HG03342 (cell line): ENCODE data around the gene CDH20.

ENCODE experiments used
- ATAC-seq: cut with Tn5 transposase; IDR thresholded peaks from one replicate; pipeline ENCODE4 v1.9.1; 2021; ENCODE audit warnings: mild to moderate bottlenecking, moderate library complexity; ENCODE audit not compliant: unreplicated experiment

Gene CDH20

DNA sequence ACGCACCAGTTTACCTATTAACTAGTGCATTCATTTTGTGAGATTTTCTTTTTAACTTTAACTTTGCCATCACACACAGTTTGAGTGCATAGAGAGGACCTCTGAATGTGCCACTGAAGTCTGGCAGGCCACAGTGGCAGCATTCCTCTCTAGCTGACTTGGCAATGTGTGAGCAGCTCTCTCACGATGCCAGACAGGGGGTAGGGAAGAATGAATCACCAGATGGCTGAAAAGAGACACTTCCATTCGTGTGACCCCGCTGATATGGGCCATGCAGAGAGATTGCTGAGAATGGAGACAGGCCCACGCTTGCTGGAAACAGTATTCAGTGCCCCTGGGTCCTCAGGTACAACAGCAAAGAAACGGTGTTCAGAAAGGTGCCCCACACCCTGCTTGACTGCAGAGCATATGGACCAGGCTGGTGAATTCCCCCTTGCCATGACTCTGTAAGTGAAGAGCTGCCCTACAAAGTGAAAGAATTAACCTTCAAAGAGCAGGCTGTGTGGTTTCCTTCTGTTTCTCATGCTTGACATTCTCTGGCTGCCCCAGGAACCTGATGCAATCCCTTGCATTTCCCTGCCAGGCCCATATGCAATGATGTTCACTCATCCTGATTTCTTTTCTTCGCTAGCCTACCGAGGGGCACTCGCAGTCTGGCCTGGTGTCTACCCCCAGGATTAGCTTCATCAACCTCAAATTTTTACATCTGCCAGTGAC lies 236.1 kb downstream of the CDH20 start:
- no peak for ATAC-seq

DNA sequence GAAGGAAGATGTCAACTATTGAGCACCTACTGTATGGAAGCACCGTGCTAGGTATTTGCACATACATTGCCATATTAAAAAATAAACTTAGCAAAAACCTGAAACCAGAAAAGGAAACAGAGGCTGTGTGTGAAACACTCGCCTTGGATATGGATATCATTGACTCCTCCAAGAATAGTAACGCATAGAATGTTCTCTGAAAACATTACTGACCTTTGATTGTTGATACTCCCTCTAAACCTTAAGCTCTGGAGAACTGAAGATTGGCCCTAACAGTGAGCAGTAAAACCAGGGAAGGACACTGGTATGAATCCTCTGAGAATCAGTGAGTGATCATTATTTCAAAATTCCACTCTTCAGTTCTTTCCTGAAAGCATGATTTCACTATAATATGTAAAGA lies 236.8 kb downstream of the CDH20 start:
- no peak for ATAC-seq

DNA sequence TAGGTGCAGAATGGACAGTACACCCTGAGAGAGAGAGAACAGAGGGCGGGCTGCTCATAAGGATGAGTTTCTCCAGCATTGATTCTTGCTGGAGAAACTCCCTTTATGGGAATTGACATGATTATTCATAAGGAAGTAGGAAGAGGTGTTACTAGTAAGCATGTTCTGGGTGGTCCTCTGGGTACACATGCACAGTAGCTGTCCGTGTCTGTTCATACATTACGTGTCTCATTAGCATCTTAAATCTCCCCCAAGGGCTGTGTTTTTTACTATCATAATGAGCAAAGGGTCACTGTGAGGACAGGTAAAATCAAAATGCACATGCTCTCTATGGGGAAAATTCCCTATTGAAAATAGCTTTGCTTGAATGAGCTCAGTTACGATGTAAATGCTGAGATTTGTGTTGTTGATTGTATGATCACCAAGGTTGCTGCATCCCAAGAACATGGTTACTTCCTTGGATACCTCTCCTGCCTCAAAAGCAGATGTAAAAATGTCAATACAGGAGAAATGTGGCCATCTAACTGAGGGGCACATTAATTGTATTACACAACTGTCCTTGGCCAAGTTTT lies 238.9 kb downstream of the CDH20 start:
- ATAC-seq = no peak

DNA sequence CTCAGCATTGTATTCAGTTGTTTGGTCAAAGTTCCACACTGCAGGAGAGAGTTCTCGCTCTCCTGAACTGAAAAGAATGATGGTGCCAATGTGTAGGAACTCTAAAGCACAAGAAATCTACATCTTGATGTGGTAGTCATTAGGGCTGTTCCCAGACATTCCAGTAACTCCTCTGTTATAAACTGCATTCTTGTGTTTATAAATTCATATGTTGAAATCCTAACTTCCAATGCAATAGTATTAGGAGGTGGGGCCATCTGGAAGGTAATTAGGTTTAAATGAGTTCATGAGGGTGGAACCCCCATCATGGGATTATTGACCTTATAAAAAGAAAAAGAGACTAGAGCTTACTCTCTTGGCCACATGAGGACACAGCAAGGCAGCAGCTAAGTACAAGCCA lies 239.6 kb downstream of the CDH20 start:
- ATAC-seq = no peak

DNA sequence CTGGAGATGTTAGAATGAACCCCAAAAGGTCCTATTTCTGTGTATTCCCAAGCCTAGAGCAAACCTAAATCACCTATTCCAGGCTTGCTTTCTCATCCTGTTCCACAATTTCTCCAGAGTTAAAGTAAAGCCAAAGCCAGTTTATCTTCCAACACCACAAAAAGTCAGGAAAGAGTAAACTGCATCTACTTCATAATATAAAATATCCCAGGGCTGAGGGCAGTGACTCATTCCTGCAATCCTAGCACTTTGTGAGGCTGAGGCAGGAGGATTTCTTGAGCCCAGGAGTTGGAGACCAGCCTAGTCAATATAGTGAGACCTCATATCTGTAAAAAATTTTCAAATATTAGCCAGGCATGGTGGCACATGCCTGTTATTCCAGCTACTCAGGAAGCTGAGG lies 241.4 kb downstream of the CDH20 start:
- ATAC-seq = no peak

DNA sequence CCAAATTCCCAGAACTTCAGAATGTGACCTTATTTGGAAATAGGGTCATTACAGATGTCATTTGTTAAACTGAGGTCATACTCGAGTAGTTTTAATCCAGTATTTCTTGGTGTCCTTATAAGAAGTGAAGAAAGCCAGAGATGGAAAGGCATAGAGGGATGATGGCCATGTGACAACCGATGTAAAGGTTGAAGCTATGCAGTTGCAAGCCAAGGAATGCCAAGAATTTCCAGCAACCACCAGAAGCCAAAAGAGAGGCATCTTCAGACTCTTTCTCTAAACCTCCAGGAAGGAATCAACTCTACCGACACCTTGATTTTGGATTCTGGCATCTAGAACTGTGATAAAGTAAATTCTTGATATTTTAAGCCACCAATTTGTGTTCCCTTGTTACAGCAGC lies 242.2 kb downstream of the CDH20 start:
- no peak for ATAC-seq

DNA sequence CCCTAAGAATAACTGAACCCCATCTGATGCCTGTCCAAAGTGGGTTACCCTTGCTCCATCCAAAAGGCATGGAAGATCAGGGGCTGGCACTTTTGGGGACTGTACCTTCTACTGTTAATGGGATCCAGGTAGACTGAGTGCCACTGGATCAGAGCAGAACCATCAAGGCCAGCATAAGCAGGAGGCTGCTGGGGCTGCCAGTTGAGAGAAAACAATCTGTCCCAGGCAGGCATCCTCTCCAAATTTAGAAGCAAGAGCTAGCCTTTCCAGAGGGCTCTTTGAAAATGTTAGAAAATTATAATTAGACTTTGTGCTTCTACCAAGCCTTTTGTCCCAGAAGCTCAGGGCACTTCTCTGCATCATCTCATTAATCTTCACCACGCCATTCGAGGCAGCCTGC lies 245.6 kb downstream of the CDH20 start:
- ATAC-seq = no peak

DNA sequence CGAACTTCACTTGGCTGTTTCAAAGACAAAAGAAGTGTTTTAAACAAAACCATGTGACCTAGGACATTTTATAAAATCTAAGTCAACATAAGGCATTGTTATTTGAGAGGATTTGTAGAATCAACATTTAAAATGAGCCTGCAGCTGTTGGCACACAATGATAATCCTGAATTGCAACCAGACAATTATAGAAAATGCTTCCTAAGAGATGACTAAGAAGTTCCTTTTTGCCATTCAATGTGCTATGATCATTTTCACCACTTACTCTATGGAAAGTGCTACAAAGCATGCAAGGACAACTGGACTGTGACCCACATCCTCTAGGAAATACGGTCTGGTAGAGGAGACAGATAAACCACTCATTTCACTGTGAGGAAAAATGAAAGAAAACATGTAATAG lies 246.4 kb downstream of the CDH20 start:
- ATAC-seq = no peak

DNA sequence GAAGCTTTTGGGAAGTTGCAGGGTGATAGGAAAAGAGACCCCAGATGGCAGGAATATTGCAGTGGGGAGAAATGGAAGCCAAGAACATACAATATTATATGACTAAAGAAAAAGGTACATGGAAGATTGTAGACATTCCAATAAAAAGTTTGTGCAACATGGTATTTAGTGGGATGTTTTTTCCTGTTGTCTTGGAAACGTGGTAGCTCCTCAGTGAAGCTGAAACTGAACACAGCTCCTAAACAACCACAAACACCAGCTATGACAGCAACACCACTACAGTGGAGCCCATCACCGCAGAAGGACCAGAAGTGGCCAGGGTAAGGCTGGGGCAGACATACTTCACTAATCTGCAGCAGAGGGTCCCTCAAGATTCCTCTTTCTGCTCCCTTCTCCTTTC lies 246.8 kb downstream of the CDH20 start:
- no peak for ATAC-seq

DNA sequence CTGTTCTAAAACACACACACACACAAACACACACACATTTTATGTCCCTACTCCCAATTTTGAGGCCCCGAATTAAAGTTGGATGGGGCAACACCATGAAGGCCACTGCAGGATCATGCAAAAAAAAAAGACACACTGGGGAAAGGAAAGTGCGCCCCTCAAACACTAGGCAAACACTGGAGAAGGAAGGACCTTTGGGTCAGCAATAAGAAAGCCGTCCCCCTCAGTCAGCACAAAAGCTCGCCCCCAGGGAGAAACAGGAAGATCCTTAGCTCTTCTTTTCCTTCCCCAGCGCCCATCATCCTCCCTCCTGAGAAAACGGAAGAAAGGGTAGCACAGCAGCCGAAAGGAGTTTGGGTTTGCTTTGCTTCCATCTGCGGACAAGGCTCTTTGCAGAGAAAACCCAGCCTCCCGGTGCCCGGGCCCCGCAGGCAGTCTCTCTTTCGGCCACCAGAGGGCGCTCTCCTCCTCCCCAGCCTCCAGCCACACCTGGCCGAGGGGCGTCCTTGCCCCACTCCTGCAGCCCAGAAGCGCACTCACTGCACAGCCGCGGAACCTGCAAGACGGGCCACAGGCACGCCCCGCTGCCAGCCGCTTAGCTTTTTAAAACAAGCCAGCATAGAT lies 248.5 kb downstream of the CDH20 start:
- ATAC-seq = peak; percentile 94

DNA sequence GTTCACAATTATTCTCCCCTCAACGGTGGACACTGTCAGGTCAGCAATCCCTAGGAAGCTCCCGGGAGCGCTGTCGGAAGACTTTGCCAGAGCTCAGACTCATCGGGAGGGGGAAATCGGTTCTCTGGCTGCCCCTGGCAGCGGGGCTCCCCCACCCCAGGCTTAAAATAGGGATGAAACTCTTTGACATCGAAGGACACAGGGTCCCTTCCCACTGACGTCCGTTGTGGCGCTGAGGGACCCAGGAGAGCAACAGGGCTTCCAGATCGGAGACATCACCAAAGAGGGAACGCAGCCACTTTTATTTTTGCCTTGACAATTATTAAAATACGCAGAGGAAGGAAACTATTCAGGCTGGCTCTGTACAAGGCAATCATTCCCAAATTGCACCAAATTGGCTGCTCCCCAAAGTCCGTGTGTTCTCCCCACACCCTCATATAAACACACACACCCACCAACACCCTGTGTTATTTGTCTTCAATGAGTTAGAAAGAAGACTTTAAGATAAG lies 249.0 kb downstream of the CDH20 start:
- no peak for ATAC-seq

DNA sequence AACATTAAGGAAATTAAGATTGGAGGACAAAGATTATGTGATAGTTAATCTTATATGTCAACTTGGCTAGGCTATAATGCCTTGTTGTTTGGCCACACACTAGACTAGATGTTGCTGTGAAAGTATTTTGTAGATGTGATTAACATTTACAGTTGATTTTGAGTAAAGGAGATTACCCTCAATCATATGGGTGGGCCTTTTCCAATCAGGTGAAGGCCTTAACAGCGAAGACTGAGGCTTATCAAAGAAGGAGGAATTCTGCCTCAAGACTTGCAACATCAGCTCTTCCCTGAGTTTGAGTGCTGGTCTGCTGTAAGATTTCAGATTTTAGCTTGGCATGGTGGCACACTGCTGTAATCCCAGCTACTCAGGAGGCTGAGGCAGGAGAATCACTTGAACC lies 250.3 kb downstream of the CDH20 start:
- no peak for ATAC-seq

DNA sequence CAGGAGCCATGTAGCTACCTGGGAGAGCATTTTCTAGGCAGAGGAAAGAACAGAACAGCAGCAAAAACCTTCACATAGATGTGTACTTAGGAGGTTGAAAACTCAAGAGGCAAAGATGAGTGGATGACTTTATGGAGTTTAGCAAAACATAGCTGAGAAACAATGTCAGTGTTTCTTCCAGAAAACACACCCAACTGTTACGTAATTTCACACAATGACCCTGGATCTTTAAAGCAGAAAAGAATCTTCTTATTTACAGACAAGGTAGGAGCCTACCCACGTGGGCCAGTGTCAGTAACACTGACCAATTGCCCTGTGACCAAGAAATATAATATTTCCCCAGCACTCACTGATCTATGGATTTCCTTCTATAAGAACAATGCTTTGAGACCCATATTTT lies 254.6 kb downstream of the CDH20 start:
- no peak for ATAC-seq

DNA sequence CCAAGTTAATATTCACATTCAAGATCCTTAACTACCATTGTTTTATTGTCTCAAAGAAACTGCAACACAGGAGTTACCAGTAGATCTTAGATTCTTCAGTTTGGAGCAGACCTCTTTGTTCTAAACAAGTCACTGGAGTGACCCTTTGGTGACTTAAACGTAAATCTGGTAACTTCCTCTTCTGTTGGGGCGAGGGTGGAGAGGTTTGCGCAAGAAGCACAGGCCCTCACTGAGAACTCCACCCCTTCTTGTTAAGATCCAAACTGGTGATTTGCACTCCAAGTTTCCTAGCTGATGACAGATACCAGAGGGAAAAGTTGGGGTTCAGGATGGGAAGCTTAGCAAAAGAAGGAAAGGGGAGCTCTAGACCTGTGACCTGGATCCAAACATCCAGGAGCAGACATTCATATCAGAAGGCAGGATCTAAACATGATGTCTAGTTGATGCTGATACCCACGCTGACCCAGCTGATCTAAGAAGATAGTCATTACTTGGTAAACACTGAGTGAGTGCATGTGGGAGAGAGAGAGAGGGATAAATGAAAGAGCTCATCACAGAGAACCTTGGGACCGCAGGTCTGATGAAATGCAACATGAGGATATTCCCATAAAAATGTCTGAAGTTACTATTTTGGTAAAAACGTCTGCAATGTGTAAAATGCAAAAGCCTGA lies 256.0 kb downstream of the CDH20 start:
- ATAC-seq = no peak

DNA sequence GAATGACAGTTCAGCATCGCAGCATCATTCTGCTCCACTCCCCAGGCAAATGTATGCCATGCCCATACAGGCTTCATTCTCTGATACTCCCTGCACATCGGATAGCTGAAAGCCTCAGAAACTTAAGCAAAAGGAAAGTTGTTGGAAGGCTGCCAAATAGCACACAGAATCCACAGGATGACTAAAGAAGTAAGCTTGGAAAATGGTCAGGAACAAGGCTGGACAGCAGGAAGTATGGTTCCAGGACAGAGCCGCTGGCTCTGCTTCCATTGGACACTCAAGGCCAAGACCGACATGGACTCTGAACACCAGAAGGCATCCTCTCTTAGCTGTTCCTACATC lies 256.5 kb downstream of the CDH20 start:
- ATAC-seq = no peak

DNA sequence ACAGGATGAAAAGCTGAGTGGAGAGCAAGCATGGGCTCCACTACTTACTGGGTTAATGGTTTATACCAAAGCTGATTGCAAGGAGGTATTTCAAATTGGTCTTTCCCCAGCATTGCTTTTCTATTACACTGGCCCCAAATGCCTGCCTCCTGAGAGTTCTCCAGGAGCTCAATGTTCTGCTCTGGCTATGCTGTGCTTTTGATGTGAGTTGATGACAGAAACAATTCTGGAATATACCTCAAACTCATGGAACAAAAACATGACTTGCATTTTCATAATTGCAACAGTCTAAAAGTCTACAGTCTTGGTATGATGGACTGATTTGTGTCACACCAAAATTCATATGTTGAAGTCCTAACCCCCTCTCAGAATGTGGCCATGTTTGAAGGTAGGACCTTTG lies 258.0 kb downstream of the CDH20 start:
- ATAC-seq = no peak

DNA sequence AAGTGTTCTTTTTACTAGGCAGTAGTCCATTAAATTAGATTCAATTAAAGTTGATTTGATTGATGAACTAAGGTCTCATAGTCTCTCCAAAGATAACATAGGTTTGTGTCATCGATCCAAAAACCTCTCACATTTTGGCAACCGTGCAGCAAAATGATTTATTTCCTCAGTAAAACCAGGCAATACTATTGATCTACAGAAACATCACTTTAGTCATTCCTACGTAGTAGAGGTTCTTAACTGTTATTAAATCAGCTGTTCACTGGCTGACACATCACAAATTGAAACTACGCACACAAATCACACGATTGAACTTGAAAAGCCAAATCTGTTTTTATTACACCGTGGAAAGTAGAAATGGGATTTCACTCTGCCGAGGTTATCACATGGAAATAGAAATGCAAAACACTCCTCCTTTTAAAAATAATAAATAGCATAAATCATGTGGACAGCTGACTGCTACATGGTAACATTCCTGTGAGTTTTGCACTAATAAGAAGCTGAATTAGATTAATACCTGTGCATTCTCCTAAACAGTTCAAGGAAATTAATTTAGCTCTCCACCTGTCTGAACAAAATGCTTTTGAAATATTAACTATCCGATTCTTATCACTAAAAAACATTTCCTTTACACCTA lies 262.5 kb downstream of the CDH20 start:
- ATAC-seq = no peak

DNA sequence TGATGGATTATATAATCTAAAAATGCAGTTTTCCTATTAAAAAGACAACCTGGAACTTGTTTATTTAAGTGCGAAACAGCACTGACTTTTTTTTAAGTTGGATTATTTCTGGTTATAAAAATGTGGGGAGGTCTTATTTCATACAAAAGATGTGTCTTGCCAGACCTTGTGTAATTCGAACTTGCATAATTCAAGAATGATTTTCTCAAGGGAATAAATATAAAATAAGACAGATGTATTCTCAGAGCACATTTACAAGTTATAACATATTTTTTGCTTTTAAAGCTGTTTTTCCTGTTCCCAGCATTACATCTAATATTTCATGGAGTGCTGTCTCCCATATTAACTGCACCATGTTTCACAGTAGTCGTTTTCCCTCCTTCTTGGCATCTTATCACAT lies 263.1 kb downstream of the CDH20 start:
- no peak for ATAC-seq

DNA sequence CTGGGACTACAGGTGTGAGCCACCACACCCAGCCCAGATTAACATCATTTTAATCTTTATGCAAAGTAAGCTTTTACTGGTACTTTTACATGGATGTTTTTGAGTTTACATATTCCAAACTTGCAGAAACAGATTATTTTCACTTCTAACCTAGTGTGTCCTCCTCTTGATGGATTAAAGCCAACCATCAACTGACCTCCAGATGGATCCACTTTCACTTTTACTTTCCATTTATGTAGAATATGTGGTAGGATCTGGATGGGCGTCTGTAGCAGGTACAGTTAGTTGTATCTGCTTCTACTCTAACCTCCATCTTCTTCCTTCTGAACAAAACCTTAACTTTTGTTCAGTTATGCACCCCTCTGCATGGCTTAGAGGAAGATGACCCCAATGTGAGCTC lies 264.1 kb downstream of the CDH20 start:
- no peak for ATAC-seq

DNA sequence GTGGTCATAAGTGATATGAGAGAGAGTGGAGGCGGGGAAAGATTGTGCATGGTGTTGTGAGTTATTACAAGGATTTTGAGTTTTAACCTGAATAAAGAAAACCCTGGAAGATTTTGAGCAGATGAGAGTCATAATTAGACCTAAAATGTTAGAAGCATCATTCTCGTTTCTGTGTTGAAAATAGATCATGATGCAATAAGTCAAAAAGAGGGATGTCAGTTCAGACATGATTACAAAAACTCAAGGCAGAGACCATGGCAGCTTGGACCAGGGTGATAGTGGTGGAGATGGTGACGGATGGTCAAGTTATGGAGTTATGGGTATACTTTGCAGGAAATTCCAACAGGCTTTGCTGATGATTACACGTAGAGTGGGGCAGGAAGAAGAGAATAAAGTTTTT lies 267.2 kb downstream of the CDH20 start:
- no peak for ATAC-seq

DNA sequence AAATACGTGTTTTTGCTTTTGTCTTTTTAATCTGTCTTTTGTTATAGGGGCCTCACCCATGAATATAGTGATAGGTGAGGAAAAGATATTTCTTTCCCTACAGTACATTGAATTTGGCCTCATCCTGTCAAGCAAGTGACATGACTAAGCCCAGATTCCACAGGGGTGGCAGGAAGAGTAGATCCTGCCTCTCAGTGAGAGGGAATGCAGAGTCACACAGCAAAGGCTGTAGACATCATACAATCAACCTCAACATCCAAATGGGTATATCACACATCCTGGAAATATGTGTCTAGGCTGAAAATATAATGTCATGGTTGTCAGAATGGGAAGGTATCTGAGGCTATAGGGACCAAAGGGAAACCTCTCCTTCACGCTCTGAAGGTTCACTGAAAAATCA lies 269.6 kb downstream of the CDH20 start:
- ATAC-seq = no peak
